CD4-positive, alpha-beta T cell treated with Interferon gamma for 1 hour (primary cell): Measurements from ENCODE around the gene HLF.

Source experiments
- DNase-seq: peaks from one replicate; pipeline ENCODE4 v3.0.0-alpha.2; 2020

The HLF gene

DNA sequence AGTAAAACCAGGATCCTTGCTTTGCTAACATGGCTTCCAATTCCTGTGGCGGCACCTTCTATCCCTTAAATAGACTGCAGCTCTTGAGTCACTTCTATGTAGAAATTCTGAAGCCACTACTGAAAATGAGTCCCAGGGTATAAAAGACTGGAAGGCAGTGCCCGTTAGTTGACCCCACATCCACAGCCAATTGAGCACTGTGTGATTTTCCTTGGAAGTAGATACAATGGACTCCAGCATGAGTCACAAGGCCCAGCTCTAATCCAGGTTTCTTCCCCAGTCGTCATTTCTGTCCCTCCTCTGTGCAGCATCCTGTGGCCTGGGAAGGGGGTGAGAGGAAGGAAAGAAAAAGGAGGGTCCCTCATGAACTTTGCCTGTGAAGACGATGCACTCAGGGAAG, 69.5 kb downstream of the HLF start:
- DNase-seq, result no peak

DNA sequence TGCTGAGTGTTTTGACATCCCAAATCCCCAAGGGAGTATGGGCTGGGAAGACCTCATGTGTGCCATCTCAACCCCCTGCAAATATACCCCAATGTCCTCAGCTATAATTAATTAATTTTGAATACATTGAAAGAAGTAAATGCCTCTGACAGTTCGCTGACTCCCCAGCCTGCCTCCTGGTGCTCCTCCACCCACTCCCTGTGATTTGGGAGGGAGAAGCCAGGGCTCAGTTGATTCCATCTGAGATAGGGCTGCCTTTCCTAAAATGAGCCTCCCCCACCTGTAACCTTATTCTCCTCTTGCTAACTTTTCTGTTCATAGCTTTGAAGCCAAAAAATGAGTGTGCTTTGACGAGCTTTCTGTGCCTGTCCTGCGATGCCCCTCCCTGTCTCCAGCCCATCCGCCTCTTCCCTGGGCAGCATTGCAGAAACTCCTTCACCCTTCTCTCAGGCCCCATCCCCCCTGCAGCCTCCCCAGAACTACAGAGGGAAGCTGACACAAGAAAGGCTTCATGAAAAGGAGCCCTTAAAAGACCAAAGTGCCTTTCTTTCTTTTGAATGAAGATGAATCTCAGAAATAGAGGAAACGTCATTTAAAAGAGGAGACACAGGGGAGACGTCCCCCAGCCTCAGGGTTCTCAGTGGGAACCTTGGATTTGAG, 70.3 kb downstream of the HLF start:
- no peak for DNase-seq

DNA sequence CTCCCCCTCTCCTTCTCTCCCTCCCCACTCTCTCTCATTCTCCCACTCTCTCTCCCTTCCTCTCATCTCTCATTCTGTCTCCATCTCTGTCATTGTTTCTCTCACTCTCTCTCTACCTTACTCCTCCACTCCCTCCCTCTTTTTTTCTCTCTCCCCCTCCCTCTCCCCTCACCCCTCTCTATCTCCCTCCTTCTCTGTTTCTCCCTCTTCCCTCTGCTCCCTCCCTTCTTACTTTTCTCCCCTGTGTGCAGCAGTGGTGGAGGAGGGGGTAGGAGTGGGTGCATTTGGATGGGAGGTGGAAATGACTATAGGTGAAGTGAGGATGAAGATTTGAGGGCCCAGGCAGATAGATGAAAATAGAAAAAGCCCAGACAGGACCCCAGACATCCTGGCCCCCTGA, 70.9 kb downstream of the HLF start:
- DNase-seq, result no peak

DNA sequence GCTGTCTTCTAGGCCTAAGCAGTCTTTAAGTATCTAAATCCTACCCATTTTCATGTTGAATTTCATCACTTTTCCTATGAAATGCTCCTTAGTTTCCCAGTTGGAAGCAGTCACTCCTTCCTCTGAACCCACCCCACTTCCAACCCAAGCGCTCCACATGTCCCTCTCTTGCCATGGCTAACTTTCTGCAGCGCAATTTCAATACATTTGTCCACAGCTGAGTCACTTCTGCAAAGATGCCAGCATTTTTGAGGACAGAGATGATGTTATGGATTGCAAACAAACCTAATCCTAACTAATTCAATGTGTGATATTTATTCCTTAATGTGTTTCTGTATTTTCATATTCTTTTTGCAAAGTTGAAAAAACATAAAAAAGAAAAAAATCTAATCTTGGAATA, 71.7 kb downstream of the HLF start:
- DNase-seq, result no peak

DNA sequence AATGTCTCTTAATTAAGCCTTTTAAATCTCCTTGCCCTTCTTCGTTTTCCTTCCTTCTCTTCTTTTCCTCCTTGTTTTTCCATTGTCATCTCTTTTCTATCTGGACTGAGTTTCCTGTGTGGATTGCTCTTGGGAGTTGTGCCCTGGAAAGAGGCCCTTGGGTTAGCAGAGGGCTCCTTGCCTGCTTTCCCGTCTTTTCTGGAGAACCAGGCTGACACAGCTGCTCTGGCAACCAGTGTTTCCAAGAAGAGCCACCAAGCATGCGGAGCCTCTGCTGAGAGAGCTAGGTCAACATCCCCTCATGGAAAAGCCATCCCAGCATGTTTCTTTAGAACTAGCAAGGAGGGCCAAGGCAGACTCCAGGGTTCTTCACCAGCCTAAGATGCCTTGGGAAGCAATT, 75.4 kb downstream of the HLF start:
- no peak for DNase-seq

DNA sequence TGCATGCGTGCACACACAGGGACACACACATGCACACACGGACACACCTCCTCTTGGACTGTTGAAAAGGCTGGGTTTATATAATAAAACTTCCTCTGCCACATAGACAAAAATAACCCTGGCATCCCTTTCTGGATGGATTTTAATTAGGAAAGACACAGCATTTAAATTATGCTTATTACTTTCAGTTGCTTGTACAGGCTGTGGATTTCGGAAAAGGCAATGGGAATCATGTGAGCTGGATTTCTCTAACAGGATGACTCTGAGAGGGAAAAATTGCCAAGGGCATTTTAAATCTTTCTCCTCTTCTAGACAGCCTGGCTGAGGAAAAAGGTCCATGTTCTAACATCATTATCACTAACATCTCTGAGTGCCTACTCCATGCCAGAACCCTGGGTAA, 75.9 kb downstream of the HLF start:
- DNase-seq, result no peak

DNA sequence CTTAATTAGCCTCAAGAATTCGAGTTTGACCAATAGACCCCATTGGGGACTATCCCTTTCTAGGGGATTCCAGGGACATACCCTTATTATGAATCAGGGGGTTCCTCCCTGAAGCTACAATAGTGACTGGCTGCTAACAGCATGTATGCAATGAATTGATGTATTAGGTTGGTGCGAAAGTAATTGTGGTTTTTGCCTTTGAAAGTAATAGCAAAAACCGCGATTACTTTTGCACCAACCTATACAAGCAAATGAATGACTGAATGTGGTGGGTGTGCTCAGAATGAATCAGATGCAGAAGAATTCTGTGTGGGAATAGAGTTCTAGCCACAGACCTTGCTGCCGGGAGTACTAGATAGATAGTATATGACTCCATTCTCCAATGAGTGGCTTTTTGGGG, 76.7 kb downstream of the HLF start:
- no peak for DNase-seq

DNA sequence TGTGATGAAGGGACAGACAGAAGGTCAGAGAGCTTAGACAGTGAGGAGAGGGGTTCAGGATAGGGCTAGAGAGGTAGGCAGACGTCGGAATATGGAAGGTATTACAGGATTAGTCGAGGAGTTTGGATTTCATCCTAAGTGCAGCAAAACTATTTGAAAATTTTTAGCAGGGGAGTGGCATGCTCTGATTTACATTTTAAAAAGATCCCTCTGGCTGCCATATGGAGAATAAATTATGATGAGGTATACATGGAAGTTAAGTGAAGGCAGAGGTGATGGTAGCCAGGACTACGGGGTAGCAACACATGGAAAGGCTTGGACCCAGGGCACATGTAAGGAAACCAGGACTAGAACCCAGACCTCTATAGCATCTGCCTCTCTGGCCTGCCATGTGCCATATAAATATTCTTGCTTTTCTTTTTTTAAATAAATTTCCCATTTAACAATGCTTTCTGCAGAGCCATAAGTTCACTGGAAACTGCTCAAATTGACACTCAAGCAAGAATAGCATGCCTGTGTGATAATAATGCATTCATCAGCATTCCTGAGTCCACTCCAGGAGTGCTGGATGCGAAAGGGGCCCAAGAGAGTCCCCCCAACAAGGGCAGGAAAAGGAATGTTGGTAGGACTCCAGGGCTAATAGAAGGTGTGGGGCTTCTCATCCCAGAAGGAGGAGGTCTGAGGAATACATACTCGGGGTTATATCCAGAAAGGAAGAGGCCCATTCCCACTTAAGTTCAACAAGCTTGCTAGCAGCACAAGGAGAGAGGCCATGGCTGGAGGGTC, 78.2 kb downstream of the HLF start:
- no peak for DNase-seq

DNA sequence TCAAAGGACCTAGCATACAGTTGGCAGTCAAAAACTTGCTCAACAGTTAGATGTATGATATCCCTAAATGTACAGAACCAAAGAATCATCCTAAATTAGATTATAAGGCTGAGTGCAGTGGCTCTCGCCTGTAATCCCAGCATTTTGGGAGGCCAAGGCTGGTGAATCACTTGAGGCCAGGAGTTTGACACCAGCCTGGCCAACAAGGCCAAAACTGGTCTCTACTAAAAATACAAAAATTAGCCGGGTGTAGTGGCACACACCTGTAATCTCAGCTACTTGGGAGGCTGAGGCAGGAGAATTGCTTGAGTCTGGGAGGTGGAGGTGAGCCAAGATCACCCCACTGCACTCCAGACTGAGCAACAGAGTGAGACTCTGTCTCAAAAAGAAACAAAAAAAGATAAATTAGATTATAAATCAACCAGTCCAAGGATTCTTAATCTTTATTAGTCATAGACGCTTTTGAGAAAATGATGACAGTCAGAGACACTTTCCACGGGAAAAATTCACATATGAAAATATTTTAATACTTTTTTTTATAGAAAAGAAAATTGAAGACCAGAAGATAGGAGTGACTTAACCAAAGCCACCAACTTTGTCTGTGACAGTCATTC, 79.2 kb downstream of the HLF start:
- no peak for DNase-seq

DNA sequence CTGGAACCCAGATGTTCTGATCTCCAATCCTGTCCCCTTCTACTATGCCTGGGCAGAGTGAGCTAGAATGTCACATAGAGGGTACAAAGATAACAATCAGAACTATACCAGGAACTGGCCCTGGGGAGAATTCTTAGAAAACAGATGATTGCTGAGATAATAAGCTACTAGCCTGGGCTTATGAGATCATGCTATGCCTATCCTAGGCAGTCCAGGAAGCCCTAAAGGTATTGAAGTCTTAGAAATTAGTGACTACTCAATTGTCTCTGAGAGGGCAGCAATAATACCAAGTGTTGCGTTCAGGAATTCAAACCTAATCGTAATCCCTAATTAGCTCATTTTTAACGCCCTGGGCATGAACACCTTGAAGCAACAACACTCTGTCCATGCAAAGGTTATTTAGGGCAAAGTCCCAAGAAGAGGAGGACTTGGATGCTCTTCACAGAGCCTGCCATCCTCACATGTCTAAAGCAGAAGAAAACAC, 79.8 kb downstream of the HLF start:
- no peak for DNase-seq

DNA sequence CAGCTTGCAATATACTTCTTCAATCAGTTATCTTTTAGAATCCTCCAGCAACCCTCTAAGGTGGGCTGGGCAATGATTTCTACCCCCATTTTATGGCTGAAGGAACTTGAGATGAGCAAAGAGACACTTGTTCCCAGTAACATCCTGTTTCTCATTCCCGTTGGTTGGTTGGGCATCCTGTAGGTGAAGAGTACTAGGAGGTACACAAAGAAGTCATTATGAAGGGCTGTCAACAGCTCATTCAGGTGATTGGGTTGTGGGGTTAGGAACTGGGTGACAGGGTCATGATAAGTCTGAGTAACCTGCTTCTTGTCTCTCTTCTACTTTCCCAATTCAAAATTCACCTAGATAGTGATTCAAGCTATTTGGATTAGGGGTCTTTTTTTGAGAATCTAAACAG, 80.4 kb downstream of the HLF start:
- DNase-seq, result no peak

DNA sequence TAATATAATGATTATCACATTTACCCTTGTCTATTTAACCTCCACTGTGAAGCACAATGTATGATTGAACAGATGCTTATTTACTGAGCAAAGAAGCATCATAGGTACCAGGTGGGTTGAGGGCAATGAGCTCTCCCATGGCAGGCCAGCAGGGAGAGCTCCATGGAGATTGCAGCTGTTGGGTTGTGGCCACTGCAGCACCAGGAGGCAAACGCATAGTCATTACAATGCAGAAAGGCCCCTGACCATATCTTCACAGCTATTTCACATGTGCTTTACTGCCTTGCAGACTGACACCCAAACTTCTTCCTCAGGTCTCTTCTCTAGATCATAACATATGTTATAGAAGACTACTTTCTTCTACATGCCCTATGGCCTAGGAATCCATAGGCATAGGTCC, 81.9 kb downstream of the HLF start:
- no peak for DNase-seq

DNA sequence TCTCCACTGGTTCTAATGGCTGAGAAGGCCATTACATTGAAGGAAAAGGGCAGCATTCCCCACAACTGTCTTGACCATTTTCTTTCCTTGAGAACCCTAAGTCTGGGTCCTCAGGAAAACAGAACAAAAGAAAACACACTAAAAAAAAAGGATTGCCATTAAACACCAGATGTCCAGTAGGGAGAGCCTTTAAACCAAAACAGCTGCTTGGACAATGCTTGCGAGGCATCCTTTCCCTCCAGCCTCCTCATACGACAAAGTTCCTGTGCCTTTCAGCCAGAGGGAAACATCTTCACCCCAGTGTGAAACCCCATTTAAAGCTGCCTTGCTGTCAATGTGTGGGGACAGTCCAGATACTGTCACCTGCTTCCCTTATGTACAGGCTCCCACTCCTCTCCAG, 82.6 kb downstream of the HLF start:
- DNase-seq, result no peak

DNA sequence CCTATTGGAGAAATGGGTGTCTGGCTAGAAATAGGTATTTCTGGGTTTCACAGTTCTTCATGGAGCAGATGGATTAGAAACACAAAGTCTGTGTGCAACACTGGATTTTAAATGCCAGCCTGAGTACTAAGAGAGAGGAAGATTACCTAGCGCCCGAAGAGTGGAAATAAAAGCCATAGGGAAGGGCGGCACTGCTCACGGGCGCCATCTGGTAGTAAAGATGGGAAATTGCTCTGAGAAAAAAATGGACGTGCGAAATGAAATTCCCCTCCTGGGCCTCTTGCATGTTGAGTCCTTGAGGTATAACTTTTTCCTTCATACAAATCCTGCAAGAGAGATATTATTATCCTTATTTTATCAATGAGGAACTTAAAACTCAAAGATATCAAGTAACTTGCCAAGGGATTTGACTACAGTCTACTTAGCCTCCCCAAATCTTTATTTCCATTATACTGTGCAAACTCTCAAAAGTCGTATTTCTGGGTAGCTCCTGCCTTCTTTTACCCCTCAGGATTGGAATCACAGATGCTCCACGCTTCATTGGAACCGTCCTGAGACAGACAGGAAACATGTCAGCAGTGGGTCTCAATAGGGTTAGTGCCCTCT, 84.1 kb downstream of the HLF start:
- DNase-seq, result peak; percentile 8

DNA sequence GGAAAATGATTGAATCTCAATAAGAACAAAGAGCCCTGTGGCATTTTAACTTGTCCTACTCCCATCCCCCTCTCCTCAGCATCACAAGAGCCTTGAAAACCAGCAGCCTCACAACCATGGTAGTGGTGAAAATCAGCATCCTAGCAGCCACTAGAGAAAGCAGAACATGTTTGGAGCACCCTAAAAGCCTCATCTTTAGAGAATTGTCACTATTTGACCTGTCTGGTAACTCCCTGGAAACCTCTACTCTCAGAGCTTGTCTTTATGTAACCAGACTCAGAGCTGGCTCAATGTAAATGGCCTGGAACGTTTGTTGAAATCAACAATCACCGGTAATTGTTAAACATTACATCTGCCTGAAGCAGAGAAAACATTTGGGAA, 86.1 kb downstream of the HLF start:
- DNase-seq, result no peak

DNA sequence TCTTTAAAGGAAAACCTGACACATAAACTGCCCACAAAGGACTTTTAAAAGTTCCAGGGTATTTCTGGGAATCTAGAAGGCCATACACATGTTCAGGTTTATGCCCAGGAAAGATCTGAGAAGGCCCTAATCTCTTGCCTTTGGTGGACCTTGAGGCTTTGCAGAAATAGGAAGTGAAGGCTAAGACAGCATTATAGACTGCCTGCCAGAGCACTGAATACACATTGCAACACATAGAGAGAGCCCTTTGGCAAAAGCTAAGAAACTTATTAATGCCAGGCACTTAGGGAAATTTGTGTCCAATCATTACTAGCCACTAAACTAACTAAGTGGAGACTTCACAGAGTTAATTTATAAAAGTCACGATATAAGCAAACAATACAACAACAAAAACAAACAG, 86.5 kb downstream of the HLF start:
- no peak for DNase-seq

DNA sequence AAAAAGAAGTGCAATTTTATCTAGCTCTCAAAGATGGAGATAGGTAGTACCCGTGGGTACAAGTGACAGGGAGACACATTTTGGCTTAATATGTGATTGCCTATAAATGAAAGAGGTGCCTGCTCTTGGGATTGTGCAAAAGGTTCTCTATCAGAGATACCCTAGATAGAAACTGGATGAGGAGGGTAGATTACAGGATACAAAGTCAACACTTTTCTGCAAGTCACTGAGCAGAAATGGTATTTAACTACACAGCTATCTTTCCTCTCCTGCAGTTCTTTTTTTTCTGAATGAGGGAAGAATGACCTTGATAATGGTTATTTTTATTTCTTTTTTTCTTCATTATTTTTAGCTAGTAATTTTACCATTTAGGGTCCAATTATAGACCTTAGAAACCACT, 89.2 kb downstream of the HLF start:
- no peak for DNase-seq

DNA sequence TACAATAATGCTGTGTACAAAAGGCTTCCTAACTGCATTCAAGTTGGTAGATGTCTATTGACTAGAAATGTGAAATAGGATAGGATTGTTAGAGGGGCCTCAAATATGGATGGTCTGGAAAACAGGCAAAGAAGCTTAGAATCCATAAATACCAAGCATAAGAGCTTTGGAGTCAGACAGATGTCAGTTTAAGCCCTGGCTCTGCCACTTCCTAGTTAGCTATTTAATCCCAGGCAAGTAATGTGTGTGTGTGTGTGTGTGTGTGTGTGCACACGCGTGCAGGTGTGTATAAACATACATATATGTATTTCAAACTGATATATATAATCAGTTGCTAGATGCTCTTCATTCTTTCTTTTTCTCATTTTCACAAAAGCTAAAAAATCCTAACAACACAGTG, 90.2 kb downstream of the HLF start:
- no peak for DNase-seq

DNA sequence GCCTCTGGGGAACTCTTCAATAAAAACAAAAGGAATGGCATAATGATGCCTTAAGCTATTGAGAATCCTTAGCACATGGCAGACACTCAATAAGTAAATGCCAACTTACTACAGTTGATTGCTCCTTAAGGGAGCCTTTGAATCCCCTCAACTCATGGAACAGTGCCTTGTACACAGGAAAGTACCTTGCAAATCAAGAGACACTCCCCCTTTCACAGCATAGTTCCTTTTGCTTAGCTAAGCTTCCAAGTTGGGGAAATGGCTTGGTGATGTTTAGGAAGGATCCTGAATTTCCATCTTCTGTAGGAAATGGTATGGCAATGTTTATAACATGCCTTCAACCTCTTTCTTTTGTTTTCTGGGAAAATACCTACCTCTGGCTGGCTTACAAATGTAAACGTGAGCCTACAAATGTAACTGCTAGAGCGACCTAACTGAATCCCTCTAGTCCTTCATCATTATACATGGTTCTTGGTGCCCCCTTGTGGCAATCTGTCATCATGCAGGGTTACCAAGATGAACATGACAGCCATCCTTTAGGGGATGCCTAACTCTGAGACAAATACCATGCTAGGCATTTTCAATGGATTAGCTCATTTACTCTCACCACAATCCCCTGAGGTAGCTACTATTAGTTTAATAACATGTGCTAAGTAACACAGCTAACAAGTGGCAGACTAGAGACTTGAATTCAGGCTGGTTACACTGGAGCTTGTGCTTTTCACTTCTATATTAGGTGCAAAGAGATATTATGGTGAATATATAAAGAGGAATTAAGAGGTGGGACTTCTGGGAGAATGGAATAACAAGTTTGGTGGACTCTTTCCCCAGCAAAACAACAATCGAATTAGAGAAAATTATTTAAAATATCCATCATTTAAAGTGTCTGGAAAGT, 91.9 kb downstream of the HLF start:
- DNase-seq, result peak; percentile 39

DNA sequence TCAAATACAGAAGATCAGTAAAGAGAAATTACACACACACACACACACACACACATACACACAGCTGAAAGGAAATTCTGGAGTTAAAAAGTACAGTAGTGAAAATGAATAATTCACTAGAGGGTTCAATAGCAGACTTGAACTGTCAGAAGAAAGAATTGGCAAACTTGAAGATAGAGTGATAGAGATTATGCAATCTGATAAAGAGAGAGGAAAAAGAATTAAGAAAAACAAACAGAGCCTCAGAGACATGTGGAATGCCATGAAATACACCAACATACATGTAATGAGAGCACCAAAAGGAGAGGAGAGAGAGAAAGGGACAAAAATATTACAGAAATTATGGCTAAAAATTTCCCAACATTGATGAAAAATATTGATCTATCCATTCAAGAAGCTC, 96.2 kb downstream of the HLF start:
- DNase-seq, result no peak

DNA sequence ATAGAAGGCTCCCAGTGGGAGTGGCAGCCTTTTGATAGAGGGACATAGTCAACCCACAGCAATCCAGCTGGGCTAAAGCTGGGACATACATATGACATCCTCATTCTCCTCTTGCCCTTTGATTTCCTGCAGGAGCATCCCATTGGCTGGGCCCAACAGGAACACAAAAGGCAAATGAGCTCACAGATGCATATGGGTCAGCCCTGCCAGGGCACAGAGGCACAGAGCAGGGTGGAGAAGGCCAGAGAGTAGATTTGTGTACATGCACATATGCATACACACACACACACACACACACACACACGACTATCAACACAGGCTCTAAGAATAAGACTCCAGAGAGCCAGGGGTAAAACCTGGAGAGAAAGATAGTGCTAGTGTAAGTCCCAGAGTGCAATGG, 98.3 kb downstream of the HLF start:
- DNase-seq, result no peak

DNA sequence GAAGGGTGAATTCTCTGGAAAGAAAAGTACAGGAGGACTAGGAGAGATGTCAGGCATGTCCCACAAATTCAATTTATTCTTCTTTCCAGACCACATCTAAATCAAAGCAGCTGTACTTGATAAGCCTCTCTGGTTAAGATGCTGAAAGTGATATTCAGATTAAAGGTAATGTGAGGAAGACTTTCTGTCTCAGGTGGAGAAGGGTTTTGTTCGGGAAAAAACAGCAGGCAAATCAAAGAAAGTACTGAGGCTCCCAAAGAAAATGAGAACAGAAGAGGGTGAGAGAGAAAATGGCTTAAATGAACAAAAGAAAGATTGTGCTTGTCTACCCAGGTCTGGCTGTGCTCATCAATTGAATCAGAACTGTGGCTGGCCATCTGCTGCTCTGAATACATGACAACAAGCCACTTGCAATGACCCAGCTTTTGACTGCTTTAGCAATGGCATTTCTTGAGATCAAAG, 101.3 kb downstream of the HLF start:
- no peak for DNase-seq

DNA sequence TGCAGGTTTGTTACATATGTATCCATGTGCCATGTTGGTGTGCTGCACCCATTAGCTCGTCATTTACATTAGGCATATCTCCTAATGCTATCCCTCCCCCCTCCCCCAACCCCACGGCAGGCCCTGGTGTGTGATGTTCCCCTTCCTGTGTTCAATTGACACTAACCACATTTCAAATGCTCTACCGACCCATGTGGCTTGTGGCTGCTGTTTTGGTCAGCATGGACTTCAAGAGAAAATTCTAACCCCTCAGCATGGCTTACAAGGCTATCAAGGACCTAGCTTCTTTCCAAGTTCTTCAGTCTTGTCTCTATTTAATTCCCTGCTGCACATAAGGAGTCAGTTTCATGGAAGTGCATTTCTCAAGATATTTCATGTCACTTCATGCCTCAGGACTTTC, 103.9 kb downstream of the HLF start:
- DNase-seq, result no peak
